H1 (cell line): ENCODE measurements around the gene DTX3. TPM values are rescaled to one million over a fixed set of nuclear protein-coding genes. Genes with fewer than 3 reads are reported as not detected.

Experiments used
- CTCF ChIP-seq, 3 experiments: IDR thresholded peaks; 1 replicate in 2 of 3; 2 replicates in 1 of 3; pipeline versions ENCODE4 v1.5.1 to v1.6.1; 2011; ENCODE audit warnings: low read length in 3 of 3, mild to moderate bottlenecking in 3 of 3, inconsistent platforms in 2 of 3, low read depth in 1 of 3, moderate library complexity in 1 of 3; ENCODE audit not compliant: insufficient read depth in 1 of 3; ENCODE audit errors: control extremely low read depth in 1 of 3
- TCF12 ChIP-seq: IDR thresholded peaks from 2 replicates; pipeline ENCODE4 v1.6.1; 2011; ENCODE audit warnings: low read depth, mild to moderate bottlenecking, low read length
- USF2 ChIP-seq: IDR thresholded peaks from 2 replicates; pipeline ENCODE4 v1.6.1; 2011; ENCODE audit warnings: low read length, improper control_type of control experiment
- polyA plus RNA-seq, 7 experiments: library from polyadenylated mRNA; depleted of rRNA in 3 of 7; stranded (reverse) in 5 of 7; unstranded in 2 of 7; fragments of >200 nt in 5 of 7; fragments of 200-250 nt in 2 of 7; gene quantifications; 1 replicate in 5 of 7; 2 replicates in 1 of 7; 4 replicates in 1 of 7; pipeline versions ENCODE4 v1.2.1 to v1.2.3, GENCODE V29; 2011 to 2013; ENCODE audit warnings: missing spikeins in 2 of 7, mixed read lengths in 2 of 7
- total RNA-seq: library from RNA; stranded (reverse); fragmentation: NEBNext Ultra II Directional; extraction: Animal tissue kit (Norgen Biotek cat#: 25700); gene quantifications from 2 replicates; pipeline ENCODE4 v1.2.1, GENCODE V29; 2021

The DTX3 gene
- total and polyA plus RNA-seq, 2 of the 8 experiments (the other 6 are each of a cell fraction or from before 2014, with no cell fraction given), result 41.8 to 92.5 TPM

- 0 out of 2 replicates have a peak, but pooled peaks have one; percentile 4 for TF ChIP-seq USF2
- 0 out of 2 replicates have a peak, but pooled peaks have one; percentile 18 for TF ChIP-seq TCF12
- peak; percentile 71 to 99 (median 97) for TF ChIP-seq CTCF (IDR thresholded peaks at IDR 0.05; ENCODE audit: control extremely low read depth in 1 of 3, insufficient read depth in 1 of 3, low read depth in 1 of 3, low read length in 3 of 3)
Observed at GRCh38 chr12:57583008-57583831, 21.4 kb upstream of the DTX3 start (continued).
